Skeletal muscle tissue (tissue), 4 donors: Measurements from ENCODE around the gene FOLR1. TPM values are rescaled to one million over a fixed set of nuclear protein-coding genes. Genes with fewer than 3 reads are reported as not detected.

Experiments
- H3K27ac ChIP-seq: one replicate; pipeline ENCODE4 v1.7.0; 2013; ENCODE audit warnings: mild to moderate bottlenecking, low read depth, low read length, inconsistent platforms
- H3K27me3 ChIP-seq, 3 donors: one replicate each; pipeline ENCODE4 v1.7.0; 2013; ENCODE audit warnings: low read length in 3 of 3; ENCODE audit not compliant: control insufficient read depth in 3 of 3, insufficient read depth in 3 of 3
- H3K36me3 ChIP-seq, 3 donors: one replicate each; pipeline ENCODE4 v1.7.0; 2013; ENCODE audit warnings: low read length in 3 of 3; ENCODE audit not compliant: control insufficient read depth in 3 of 3, insufficient read depth in 3 of 3
- H3K4me1 ChIP-seq, 3 donors: one replicate each; pipeline ENCODE4 v1.7.0; 2013; ENCODE audit warnings: low read length in 3 of 3, mild to moderate bottlenecking in 3 of 3; ENCODE audit not compliant: control insufficient read depth in 3 of 3, insufficient read depth in 3 of 3
- H3K4me3 ChIP-seq, 3 donors: one replicate each; pipeline ENCODE4 v1.7.0; 2013; ENCODE audit warnings: low read length in 3 of 3
- H3K9ac ChIP-seq, 3 donors: one replicate each; pipeline ENCODE4 v1.7.0; 2013; ENCODE audit warnings: low read length in 3 of 3, mild to moderate bottlenecking in 3 of 3, moderate library complexity in 2 of 3, low read depth in 1 of 3
- H3K9me3 ChIP-seq, 3 donors: one replicate each; pipeline ENCODE4 v1.7.0; 2013; ENCODE audit warnings: low read length in 3 of 3; ENCODE audit not compliant: control insufficient read depth in 3 of 3
- total RNA-seq: library from RNA; depleted of rRNA; stranded (reverse); fragments of >200 nt; gene quantifications from one replicate; pipeline ENCODE4 v1.2.3, GENCODE V29; 2014
- donor health status: Osteomylitis.

FOLR1 gene
- total RNA-seq, 1 donor from 2014 or later: 1.0 TPM

DNA sequence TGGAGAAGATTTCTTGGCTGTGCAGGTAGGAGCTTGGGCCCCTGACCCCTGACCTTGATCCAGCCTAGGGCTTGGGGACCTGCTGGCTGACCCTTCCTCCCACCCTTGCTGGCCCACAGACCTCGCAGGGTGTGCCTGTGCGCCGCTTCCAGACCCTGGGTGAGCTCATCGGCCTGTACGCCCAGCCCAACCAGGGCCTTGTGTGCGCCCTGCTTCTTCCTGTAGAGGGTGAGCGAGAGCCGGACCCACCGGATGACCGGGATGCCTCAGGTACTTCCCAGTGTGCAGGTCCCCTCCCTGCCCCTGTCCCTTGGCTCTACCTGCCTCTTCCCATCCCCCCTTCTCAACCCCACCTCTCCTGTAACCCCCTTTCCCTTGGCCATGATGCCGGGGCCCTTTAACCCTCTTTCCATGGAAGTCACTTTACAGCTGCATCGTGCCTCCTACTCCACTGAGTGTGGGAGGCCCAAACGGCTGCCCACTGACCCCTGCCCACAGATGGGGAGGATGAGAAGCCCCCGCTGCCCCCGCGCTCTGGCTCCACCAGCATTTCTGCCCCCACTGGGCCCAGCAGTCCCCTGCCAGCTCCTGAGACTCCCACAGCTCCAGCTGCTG lies 36.4 kb downstream of the FOLR1 start:
- Histone ChIP-seq H3K36me3 (peaks cover 51 to 60% (median 53%) of the 10 kb centered on the region in 3 donors), H3K27me3 (no peaks in the 10 kb centered on the region), H3K9me3 (no peaks in the 10 kb centered on the region), H3K4me1 (peaks cover 7 to 33% (median 15%) of the 10 kb centered on the region in 3 donors), H3K4me3 (no peak overlapping the region), H3K27ac (no peak overlapping the region), H3K9ac (no peak overlapping the region)

DNA sequence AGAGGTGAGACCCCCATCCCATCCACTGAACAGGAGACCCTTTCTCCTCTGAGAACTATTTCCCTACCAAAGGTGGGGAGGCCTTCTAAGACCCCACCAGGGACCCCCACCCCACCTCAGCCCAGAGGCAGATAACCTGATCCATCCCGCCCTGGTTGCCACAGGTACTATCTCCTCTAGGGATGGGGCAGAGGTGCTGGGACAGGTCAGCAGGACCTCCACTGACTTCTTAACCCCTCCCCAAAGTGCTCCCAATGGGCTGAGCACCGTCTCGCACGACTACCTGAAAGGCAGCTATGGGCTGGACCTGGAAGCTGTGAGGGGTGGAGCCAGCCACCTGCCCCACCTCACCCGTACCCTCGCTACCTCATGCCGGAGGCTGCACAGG lies 36.9 kb downstream of the FOLR1 start:
- Histone ChIP-seq H3K36me3 (peaks cover 56 to 65% (median 58%) of the 10 kb centered on the region in 3 donors), H3K9me3 (no peaks in the 10 kb centered on the region), H3K4me1 (peaks cover 7 to 36% (median 15%) of the 10 kb centered on the region in 3 donors), H3K9ac (no peak overlapping the region), H3K27me3 (no peaks in the 10 kb centered on the region), H3K27ac (no peak overlapping the region), H3K4me3 (no peak overlapping the region)

DNA sequence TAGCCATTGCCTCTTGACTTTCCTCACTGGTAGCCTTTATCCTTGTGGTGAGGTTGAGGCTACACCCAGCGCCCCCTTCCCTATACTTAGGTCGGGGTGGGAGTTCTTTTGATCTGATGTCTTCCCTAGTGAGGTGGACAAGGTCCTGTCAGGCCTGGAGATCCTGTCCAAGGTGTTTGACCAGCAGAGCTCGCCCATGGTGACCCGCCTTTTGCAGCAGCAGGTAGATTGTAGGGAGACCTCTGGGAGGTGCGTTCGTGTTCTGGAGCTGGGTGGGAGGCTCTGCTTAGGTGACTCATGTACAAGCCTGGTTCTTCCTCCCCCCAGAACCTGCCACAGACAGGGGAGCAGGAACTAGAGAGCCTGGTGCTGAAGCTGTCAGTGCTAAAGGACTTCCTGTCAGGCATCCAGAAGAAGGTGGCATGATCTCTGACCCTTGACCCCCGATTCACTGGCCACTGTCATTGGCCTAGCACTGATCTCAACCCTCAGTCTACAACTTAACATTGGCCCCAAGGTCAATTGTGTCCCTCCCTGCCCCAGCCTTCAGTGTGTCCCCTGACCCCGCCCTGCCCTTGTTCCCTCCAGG lies 37.5 kb downstream of the FOLR1 start:
- H3K9me3 ChIP-seq: no peaks in the 10 kb centered on the region
- H3K36me3 ChIP-seq: peaks cover 62 to 71% (median 64%) of the 10 kb centered on the region in 3 donors
- H3K27ac ChIP-seq: no peak overlapping the region
- H3K27me3 ChIP-seq: no peaks in the 10 kb centered on the region
- H3K4me3 ChIP-seq: no peak overlapping the region
- no peak overlapping the region for H3K9ac ChIP-seq
- peaks cover 7 to 36% (median 15%) of the 10 kb centered on the region in 3 donors for H3K4me1 ChIP-seq

DNA sequence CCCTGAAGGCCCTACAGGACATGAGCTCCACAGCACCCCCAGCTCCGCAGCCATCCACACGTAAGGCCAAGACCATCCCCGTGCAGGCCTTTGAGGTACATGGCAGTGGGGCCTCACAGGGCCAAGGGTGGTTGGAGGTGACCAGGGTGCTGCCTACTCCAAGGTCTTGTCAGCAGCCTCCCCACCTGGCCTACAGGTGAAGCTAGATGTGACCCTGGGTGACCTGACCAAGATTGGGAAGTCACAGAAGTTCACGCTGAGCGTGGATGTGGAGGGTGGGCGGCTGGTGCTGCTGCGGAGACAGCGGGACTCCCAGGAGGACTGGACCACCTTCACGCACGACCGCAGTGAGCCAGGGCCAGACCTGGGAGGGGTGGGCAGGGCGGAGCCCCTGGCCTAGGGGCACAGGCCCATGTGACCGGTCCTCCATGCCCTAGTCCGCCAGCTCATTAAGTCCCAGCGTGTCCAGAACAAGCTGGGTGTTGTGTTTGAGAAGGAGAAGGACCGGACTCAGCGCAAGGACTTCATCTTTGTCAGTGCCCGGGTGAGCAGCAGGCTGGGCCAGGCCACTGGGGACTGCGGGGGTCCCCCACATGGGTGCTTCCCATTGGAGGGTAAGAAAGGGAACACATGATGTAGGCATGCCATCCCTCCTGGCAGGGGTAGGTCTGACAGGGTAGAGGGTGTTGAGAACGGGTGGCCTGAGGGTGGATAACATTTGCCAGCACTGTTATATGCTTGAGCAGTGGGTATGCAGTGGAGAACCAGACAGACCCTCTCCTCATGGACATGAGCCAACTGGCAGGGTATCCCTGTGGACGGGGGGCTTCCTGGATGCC lies 38.2 kb downstream of the FOLR1 start:
- Histone ChIP-seq H3K9me3 (no peaks in the 10 kb centered on the region), H3K36me3 (peaks cover 70 to 78% (median 71%) of the 10 kb centered on the region in 3 donors), H3K4me1 (peaks cover 7 to 34% (median 14%) of the 10 kb centered on the region in 3 donors), H3K9ac (no peak overlapping the region), H3K27me3 (no peaks in the 10 kb centered on the region), H3K4me3 (no peak overlapping the region), H3K27ac (no peak overlapping the region)

DNA sequence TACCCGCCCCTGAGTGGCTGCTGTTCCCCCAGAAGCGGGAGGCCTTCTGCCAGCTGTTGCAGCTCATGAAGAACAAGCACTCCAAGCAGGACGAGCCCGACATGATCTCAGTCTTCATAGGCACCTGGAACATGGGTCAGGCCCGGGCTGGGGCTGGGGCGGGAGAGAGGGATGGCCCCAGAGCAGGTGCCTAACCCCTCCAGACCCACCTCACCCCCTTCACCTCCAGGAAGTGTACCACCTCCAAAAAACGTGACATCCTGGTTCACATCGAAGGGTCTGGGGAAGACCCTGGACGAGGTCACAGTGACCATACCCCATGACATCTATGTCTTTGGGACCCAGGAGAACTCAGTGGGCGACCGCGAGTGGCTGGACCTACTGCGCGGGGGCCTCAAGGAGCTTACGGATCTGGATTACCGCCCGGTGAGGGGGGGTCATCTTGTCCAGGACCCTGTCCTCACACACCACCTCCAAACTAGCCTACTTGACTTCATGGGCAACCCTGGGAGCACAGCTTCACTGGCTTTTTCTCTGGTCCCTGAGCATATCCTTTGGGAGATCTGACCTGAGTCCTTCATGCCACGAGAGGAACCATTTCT lies 38.9 kb downstream of the FOLR1 start:
- no peaks in the 10 kb centered on the region for H3K9me3 ChIP-seq
- H3K9ac ChIP-seq: no peak overlapping the region
- H3K36me3 ChIP-seq: peaks cover 76 to 83% (median 76%) of the 10 kb centered on the region in 3 donors
- H3K4me1 ChIP-seq: peaks cover under 1 to 27% (median 6%) of the 10 kb centered on the region in 3 donors
- no peak overlapping the region for H3K4me3 ChIP-seq
- no peak overlapping the region for H3K27ac ChIP-seq
- no peaks in the 10 kb centered on the region for H3K27me3 ChIP-seq

DNA sequence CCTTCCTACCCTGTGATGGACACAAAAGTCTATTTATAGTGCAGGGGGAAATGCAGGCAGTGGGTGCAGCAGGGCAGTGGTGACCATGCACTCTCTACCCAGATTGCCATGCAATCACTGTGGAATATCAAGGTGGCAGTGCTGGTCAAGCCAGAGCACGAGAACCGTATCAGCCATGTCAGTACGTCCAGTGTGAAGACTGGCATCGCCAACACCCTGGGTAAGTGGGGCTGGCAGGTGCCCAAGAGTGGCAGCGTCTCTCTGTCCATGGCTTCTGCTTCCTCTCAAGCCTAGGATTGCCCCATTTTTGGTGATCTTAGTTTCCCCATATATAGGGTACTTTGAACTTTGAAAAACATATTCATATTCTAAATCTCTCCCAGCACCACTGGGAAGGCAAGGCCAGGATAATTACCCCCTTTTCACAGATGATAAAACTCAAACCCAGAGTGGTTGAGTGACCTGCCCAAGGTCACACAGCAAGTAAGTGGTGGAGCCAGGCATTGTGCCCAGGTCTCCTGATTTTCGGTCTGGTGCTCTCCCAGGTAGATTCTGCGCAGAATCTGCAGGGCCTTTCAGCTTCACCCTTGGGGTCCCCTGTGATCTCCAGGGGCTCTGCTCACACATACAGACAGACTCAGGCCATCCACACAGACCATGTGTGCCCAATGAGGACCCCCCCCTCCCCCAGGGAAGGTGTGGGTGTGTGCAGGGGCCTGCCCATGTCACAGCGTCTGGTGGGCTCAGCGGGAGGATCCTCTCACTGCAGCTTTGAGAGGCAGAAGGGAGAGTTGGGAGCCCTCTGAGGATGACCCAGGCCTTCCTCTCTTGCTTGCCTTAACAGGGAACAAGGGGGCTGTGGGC lies 39.7 kb downstream of the FOLR1 start:
- Histone ChIP-seq H3K36me3 (peaks cover 80 to 85% (median 82%) of the 10 kb centered on the region in 3 donors), H3K4me1 (peaks cover 3 to 22% (median 5%) of the 10 kb centered on the region in 3 donors), H3K4me3 (no peak overlapping the region)

DNA sequence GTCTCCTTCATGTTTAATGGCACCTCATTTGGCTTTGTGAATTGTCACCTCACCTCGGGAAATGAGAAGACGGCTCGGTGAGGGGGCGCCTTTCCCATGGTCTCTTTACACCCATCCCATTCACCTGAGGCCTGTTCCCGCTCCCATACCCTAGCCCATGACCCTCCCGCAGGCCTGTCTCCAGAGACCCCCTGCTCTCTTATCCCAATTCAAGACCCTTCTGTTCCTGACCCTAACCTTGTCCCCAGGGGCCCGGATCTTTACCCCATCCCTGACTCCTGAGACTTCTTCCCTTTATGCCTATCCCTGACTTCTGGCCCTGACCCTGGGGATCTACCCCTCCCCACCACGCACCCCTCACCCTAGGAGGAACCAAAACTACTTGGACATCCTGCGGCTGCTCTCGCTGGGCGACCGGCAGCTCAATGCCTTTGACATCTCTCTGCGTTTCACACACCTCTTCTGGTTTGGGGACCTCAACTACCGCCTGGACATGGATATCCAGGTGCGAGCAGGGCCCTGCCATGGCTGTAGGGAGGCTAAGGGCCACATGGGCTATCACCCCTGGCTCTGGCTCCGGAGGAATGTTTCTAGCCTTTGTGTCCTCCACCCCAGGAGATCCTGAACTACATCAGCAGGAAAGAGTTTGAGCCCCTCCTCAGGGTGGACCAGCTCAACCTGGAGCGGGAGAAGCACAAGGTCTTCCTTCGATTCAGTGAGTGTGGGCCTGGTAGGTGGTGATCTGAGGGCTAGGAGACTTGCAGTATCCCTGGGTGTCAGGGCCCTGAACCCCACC lies 40.5 kb downstream of the FOLR1 start:
- H3K9me3 ChIP-seq: no peaks in the 10 kb centered on the region
- peak overlapping the region in 2 of 3 donors; percentile 3 to 10 for H3K9ac ChIP-seq
- no peaks in the 10 kb centered on the region for H3K27me3 ChIP-seq
- H3K36me3 ChIP-seq: peaks cover 86 to 90% (median 88%) of the 10 kb centered on the region in 3 donors
- H3K4me1 ChIP-seq: peaks cover 5 to 15% (median 6%) of the 10 kb centered on the region in 3 donors
- H3K4me3 ChIP-seq: no peak overlapping the region
- no peak overlapping the region for H3K27ac ChIP-seq

More for the DNA sequence above, 39.7 kb downstream of the FOLR1 start:
- H3K9me3 ChIP-seq: no peaks in the 10 kb centered on the region
- H3K27ac ChIP-seq: no peak overlapping the region
- peak overlapping the region in 1 of 3 donors; percentile 3 for H3K9ac ChIP-seq
- no peaks in the 10 kb centered on the region for H3K27me3 ChIP-seq

DNA sequence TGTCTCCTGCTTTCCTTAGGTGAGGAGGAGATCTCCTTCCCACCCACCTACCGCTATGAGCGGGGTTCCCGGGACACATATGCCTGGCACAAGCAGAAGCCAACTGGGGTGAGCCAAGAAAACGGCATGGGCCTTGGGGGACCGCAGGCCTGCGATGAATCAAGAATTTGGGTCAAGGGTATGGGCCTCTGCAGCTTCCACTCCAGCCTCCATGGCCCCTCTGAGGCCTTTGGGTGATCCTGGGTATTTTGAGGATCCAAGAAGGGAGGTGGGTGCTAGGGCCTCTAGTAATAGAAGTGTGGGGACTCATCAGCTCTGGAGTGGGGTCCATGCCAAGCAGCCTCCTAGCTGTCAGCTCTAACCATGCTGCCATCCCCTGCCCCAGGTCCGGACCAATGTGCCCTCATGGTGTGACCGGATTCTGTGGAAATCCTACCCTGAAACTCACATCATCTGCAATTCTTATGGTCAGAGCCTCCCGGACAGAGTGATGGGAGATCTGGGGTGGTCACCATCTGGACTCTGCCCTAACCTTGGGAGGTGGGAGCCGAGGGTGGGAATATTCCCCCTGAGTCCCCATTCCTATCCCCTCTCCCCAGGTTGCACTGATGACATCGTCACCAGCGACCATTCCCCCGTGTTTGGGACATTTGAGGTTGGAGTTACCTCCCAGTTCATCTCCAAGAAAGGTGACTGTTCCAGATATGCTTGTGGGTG lies 41.3 kb downstream of the FOLR1 start:
- H3K9me3 ChIP-seq: no peaks in the 10 kb centered on the region
- no peaks in the 10 kb centered on the region for H3K27me3 ChIP-seq
- peaks cover 2 to 9% (median 6%) of the 10 kb centered on the region in 3 donors for H3K4me1 ChIP-seq
- H3K4me3 ChIP-seq: no peak overlapping the region
- no peak overlapping the region for H3K27ac ChIP-seq
- H3K9ac ChIP-seq: no peak overlapping the region
- H3K36me3 ChIP-seq: peaks cover 84 to 91% (median 87%) of the 10 kb centered on the region in 3 donors
